ENCODE data around the gene USP25. TPM values are rescaled to one million over a fixed set of nuclear protein-coding genes. Genes with fewer than 3 reads are reported as not detected.

The USP25 gene
- total RNA-seq, 1 experiment from 2014 or later, result 42.0 TPM

DNA sequence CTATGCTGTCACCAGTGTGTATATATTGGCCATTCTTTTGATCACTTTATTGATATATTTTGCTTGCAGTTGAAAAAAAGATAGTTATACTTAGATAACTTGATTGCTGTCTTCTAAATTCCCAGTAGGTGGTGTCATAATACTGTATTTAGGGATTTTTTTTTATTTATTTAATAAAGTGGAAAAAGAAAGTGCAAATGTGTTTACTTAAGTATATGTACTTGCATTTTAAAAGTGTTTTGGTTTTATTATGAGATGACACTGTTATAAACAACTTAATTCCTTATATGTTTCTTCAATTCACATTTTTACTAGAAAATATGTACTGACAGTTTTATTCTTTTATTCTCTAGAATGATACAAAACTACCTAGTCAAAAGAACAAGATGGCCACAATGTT lies 164.8 kb downstream of the USP25 start (continued):
- TF ChIP-seq, protein P1, sequence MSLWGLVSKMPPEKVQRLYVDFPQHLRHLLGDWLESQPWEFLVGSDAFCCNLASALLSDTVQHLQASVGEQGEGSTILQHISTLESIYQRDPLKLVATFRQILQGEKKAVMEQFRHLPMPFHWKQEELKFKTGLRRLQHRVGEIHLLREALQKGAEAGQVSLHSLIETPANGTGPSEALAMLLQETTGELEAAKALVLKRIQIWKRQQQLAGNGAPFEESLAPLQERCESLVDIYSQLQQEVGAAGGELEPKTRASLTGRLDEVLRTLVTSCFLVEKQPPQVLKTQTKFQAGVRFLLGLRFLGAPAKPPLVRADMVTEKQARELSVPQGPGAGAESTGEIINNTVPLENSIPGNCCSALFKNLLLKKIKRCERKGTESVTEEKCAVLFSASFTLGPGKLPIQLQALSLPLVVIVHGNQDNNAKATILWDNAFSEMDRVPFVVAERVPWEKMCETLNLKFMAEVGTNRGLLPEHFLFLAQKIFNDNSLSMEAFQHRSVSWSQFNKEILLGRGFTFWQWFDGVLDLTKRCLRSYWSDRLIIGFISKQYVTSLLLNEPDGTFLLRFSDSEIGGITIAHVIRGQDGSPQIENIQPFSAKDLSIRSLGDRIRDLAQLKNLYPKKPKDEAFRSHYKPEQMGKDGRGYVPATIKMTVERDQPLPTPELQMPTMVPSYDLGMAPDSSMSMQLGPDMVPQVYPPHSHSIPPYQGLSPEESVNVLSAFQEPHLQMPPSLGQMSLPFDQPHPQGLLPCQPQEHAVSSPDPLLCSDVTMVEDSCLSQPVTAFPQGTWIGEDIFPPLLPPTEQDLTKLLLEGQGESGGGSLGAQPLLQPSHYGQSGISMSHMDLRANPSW (CRISPR knock-in tag; conservative IDR thresholded peaks at IDR 0.05; ENCODE audit: low read depth), result no peak
- no peak for TF ChIP-seq MXD4 (CRISPR knock-in tag; IDR thresholded peaks at IDR 0.05; ENCODE audit: borderline replicate concordance)
- no peak for TF ChIP-seq GABPB1 (CRISPR knock-in tag; IDR thresholded peaks at IDR 0.05)
- TF ChIP-seq GRHL2 (CRISPR knock-in tag; IDR thresholded peaks at IDR 0.05; ENCODE audit: insufficient replicate concordance, severe bottlenecking), result no peak
- TF ChIP-seq PRDM15 (CRISPR knock-in tag; IDR thresholded peaks at IDR 0.05), result no peak
- TF ChIP-seq, protein P2, sequence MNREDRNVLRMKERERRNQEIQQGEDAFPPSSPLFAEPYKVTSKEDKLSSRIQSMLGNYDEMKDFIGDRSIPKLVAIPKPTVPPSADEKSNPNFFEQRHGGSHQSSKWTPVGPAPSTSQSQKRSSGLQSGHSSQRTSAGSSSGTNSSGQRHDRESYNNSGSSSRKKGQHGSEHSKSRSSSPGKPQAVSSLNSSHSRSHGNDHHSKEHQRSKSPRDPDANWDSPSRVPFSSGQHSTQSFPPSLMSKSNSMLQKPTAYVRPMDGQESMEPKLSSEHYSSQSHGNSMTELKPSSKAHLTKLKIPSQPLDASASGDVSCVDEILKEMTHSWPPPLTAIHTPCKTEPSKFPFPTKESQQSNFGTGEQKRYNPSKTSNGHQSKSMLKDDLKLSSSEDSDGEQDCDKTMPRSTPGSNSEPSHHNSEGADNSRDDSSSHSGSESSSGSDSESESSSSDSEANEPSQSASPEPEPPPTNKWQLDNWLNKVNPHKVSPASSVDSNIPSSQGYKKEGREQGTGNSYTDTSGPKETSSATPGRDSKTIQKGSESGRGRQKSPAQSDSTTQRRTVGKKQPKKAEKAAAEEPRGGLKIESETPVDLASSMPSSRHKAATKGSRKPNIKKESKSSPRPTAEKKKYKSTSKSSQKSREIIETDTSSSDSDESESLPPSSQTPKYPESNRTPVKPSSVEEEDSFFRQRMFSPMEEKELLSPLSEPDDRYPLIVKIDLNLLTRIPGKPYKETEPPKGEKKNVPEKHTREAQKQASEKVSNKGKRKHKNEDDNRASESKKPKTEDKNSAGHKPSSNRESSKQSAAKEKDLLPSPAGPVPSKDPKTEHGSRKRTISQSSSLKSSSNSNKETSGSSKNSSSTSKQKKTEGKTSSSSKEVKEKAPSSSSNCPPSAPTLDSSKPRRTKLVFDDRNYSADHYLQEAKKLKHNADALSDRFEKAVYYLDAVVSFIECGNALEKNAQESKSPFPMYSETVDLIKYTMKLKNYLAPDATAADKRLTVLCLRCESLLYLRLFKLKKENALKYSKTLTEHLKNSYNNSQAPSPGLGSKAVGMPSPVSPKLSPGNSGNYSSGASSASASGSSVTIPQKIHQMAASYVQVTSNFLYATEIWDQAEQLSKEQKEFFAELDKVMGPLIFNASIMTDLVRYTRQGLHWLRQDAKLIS (CRISPR knock-in tag; IDR thresholded peaks at IDR 0.05; ENCODE audit: borderline replicate concordance), result no peak
- TF ChIP-seq ATF6 (CRISPR knock-in tag; IDR thresholded peaks at IDR 0.05), result no peak
- no peak for TF ChIP-seq CBFB (CRISPR knock-in tag; IDR thresholded peaks at IDR 0.05; ENCODE audit: low read depth)

- H3K4me1 Mint-ChIP-seq, result peaks cover 6% of the 10 kb centered on the region
- ChIA-PET POLR2A (no interaction called here), CTCF (interaction anchor here (0.5 kb wide), 1 partner anchor 27 kb away, joined by 3 read pairs; no protein-coding TSS in a partner anchor)
- H3K4me3 Mint-ChIP-seq, result no peak overlapping the region
- TF ChIP-seq PRRX2 (CRISPR knock-in tag; IDR thresholded peaks at IDR 0.05) (no peak), ZNF425 (CRISPR knock-in tag; conservative IDR thresholded peaks at IDR 0.05) (no peak)
- H3K9me3 Mint-ChIP-seq, result peaks cover 47% of the 10 kb centered on the region
- DNase-seq (ENCODE audit: low spot score) (no peak), ATAC-seq (no peak)
- no peak overlapping the region for H3K27ac Mint-ChIP-seq
- H3K36me3 Mint-ChIP-seq, result peaks cover 15% of the 10 kb centered on the region
- H3K27me3 Mint-ChIP-seq (ENCODE audit: low read depth), result peaks cover 3% of the 10 kb centered on the region; the same call in 1 of the 2 replicates
Observed at GRCh38 chr21:15895142-15896106, 165.6 kb downstream of the USP25 start.
